ENCODE measurements around the gene NSMF.

- TF ChIP-seq CTCF (IDR thresholded peaks at IDR 0.05) (no peak), USF1 (IDR thresholded peaks at IDR 0.05; ENCODE audit: borderline replicate concordance, low read depth) (no peak), MAX (IDR thresholded peaks at IDR 0.05; ENCODE audit: low read depth) (no peak), IRF3 (IDR thresholded peaks at IDR 0.05; ENCODE audit: low read depth, low read length) (no peak), USF2 (IDR thresholded peaks at IDR 0.05; ENCODE audit: borderline replicate concordance, low read depth, low read length) (no peak), RCOR1 (IDR thresholded peaks at IDR 0.05; ENCODE audit: low read length) (no peak), TEAD4 (IDR thresholded peaks at IDR 0.05; ENCODE audit: borderline replicate concordance, insufficient read depth) (no peak), NRF1 (IDR thresholded peaks at IDR 0.05; ENCODE audit: low read depth, low read length) (no peak), ELF1 (IDR thresholded peaks at IDR 0.05) (no peak)
Measured at GRCh38 chr9:137484551-137485315, 25.6 kb upstream of the NSMF start.
